ENCODE data around the gene MRFAP1L1. TPM values are rescaled to one million over a fixed set of nuclear protein-coding genes. Genes with fewer than 3 reads are reported as not detected.

Gene MRFAP1L1
- total and polyA plus RNA-seq, 2 experiments from 2014 or later, result 61.6 to 73.8 TPM

DNA sequence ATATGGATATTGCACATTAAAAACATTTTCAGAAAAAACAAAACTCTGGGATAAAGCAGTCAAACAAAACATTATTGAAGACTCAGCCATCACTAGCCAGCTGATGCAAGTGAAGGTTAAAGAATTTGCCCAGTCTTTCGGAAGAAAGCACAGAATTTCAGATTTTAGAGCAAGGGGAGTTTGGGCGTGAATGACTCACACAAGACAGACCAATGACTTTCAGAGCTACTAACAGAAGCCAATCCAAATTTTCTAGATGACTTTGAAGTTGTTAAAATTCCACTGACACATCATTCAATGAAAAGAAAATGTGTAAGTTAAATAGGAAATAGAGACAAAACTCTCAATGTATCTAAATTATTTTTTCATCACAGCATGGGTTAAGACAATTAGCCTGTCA, 4.0 kb downstream of the MRFAP1L1 start:
- H3F3A ChIP-seq (replicated peaks; ENCODE audit: low read depth), result no peaks in the 10 kb centered on the region
- peaks cover 11% of the 10 kb centered on the region for H3K36me3 ChIP-seq (ENCODE audit: insufficient read depth)
- no peak overlapping the region for H3K27ac ChIP-seq (ENCODE audit: low read depth)
- no peak overlapping the region for H3K4me3 ChIP-seq
- Mint-ChIP-seq H3K9me3 (peaks cover 21% of the 10 kb centered on the region), H3K27me3 (ENCODE audit: insufficient read depth, low read depth, poor library complexity) (peaks cover 5% of the 10 kb centered on the region), H3K4me3 (no peak overlapping the region), H3K27ac (no peak overlapping the region), H3K36me3 (ENCODE audit: low read depth) (peaks cover 70% of the 10 kb centered on the region), H3K4me1 (peaks cover 24% of the 10 kb centered on the region)
- no peak for ATAC-seq
- H3K9me2 ChIP-seq (ENCODE audit: insufficient read depth), result no peaks in the 10 kb centered on the region
- no peak overlapping the region for H3K4me2 ChIP-seq
- H4K20me1 ChIP-seq (replicated peaks; ENCODE audit: insufficient read depth), result peaks cover 27% of the 10 kb centered on the region; the same call in 1 of the 2 replicates
- no peak for TF ChIP-seq CREB1 (CRISPR knock-in tag; IDR thresholded peaks at IDR 0.05; ENCODE audit: low read depth)
- no peak for TF ChIP-seq EZH2phosphoT487 (IDR thresholded peaks at IDR 0.05; ENCODE audit: unreplicated experiment)
- no peak for TF ChIP-seq STAT1 (IDR thresholded peaks at IDR 0.05; ENCODE audit: unreplicated experiment)
- TF ChIP-seq, protein P1, sequence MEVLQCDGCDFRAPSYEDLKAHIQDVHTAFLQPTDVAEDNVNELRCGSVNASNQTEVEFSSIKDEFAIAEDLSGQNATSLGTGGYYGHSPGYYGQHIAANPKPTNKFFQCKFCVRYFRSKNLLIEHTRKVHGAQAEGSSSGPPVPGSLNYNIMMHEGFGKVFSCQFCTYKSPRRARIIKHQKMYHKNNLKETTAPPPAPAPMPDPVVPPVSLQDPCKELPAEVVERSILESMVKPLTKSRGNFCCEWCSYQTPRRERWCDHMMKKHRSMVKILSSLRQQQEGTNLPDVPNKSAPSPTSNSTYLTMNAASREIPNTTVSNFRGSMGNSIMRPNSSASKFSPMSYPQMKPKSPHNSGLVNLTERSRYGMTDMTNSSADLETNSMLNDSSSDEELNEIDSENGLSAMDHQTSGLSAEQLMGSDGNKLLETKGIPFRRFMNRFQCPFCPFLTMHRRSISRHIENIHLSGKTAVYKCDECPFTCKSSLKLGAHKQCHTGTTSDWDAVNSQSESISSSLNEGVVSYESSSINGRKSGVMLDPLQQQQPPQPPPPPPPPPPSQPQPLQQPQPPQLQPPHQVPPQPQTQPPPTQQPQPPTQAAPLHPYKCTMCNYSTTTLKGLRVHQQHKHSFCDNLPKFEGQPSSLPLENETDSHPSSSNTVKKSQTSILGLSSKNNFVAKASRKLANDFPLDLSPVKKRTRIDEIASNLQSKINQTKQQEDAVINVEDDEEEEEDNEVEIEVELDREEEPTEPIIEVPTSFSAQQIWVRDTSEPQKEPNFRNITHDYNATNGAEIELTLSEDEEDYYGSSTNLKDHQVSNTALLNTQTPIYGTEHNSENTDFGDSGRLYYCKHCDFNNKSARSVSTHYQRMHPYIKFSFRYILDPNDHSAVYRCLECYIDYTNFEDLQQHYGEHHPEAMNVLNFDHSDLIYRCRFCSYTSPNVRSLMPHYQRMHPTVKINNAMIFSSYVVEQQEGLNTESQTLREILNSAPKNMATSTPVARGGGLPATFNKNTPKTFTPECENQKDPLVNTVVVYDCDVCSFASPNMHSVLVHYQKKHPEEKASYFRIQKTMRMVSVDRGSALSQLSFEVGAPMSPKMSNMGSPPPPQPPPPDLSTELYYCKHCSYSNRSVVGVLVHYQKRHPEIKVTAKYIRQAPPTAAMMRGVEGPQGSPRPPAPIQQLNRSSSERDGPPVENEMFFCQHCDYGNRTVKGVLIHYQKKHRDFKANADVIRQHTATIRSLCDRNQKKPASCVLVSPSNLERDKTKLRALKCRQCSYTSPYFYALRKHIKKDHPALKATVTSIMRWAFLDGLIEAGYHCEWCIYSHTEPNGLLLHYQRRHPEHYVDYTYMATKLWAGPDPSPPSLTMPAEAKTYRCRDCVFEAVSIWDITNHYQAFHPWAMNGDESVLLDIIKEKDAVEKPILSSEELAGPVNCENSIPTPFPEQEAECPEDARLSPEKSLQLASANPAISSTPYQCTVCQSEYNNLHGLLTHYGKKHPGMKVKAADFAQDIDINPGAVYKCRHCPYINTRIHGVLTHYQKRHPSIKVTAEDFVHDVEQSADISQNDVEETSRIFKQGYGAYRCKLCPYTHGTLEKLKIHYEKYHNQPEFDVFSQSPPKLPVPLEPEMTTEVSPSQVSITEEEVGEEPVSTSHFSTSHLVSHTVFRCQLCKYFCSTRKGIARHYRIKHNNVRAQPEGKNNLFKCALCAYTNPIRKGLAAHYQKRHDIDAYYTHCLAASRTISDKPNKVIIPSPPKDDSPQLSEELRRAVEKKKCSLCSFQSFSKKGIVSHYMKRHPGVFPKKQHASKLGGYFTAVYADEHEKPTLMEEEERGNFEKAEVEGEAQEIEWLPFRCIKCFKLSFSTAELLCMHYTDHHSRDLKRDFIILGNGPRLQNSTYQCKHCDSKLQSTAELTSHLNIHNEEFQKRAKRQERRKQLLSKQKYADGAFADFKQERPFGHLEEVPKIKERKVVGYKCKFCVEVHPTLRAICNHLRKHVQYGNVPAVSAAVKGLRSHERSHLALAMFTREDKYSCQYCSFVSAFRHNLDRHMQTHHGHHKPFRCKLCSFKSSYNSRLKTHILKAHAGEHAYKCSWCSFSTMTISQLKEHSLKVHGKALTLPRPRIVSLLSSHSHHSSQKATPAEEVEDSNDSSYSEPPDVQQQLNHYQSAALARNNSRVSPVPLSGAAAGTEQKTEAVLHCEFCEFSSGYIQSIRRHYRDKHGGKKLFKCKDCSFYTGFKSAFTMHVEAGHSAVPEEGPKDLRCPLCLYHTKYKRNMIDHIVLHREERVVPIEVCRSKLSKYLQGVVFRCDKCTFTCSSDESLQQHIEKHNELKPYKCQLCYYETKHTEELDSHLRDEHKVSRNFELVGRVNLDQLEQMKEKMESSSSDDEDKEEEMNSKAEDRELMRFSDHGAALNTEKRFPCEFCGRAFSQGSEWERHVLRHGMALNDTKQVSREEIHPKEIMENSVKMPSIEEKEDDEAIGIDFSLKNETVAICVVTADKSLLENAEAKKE (CRISPR knock-in tag; IDR thresholded peaks at IDR 0.05), result no peak
- no peak for TF ChIP-seq JUNB (IDR thresholded peaks at IDR 0.05; ENCODE audit: unreplicated experiment)
- TF ChIP-seq ZNF114 (CRISPR knock-in tag; IDR thresholded peaks at IDR 0.05), result no peak
- TF ChIP-seq ZNF331 (CRISPR knock-in tag; IDR thresholded peaks at IDR 0.05; ENCODE audit: low read depth), result no peak
- TF ChIP-seq, protein P2, sequence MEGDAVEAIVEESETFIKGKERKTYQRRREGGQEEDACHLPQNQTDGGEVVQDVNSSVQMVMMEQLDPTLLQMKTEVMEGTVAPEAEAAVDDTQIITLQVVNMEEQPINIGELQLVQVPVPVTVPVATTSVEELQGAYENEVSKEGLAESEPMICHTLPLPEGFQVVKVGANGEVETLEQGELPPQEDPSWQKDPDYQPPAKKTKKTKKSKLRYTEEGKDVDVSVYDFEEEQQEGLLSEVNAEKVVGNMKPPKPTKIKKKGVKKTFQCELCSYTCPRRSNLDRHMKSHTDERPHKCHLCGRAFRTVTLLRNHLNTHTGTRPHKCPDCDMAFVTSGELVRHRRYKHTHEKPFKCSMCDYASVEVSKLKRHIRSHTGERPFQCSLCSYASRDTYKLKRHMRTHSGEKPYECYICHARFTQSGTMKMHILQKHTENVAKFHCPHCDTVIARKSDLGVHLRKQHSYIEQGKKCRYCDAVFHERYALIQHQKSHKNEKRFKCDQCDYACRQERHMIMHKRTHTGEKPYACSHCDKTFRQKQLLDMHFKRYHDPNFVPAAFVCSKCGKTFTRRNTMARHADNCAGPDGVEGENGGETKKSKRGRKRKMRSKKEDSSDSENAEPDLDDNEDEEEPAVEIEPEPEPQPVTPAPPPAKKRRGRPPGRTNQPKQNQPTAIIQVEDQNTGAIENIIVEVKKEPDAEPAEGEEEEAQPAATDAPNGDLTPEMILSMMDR (conservative IDR thresholded peaks at IDR 0.05; ENCODE audit: low read depth in 2 of 2), result no peak
- no peak for TF ChIP-seq NANOG (IDR thresholded peaks at IDR 0.05; ENCODE audit: borderline replicate concordance)
- TF ChIP-seq, protein P3, sequence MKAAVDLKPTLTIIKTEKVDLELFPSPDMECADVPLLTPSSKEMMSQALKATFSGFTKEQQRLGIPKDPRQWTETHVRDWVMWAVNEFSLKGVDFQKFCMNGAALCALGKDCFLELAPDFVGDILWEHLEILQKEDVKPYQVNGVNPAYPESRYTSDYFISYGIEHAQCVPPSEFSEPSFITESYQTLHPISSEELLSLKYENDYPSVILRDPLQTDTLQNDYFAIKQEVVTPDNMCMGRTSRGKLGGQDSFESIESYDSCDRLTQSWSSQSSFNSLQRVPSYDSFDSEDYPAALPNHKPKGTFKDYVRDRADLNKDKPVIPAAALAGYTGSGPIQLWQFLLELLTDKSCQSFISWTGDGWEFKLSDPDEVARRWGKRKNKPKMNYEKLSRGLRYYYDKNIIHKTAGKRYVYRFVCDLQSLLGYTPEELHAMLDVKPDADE (IDR thresholded peaks at IDR 0.05), result no peak
- TF ChIP-seq POLR2AphosphoS5 (IDR thresholded peaks at IDR 0.05; ENCODE audit: low read depth), result no peak
- no peak for TF ChIP-seq EZH2 (IDR thresholded peaks at IDR 0.05; ENCODE audit: low read depth, unreplicated experiment)
- TF ChIP-seq, protein P4, sequence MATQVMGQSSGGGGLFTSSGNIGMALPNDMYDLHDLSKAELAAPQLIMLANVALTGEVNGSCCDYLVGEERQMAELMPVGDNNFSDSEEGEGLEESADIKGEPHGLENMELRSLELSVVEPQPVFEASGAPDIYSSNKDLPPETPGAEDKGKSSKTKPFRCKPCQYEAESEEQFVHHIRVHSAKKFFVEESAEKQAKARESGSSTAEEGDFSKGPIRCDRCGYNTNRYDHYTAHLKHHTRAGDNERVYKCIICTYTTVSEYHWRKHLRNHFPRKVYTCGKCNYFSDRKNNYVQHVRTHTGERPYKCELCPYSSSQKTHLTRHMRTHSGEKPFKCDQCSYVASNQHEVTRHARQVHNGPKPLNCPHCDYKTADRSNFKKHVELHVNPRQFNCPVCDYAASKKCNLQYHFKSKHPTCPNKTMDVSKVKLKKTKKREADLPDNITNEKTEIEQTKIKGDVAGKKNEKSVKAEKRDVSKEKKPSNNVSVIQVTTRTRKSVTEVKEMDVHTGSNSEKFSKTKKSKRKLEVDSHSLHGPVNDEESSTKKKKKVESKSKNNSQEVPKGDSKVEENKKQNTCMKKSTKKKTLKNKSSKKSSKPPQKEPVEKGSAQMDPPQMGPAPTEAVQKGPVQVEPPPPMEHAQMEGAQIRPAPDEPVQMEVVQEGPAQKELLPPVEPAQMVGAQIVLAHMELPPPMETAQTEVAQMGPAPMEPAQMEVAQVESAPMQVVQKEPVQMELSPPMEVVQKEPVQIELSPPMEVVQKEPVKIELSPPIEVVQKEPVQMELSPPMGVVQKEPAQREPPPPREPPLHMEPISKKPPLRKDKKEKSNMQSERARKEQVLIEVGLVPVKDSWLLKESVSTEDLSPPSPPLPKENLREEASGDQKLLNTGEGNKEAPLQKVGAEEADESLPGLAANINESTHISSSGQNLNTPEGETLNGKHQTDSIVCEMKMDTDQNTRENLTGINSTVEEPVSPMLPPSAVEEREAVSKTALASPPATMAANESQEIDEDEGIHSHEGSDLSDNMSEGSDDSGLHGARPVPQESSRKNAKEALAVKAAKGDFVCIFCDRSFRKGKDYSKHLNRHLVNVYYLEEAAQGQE (IDR thresholded peaks at IDR 0.05; ENCODE audit: unreplicated experiment), result no peak
- peaks cover 18% of the 10 kb centered on the region for H3K4me1 ChIP-seq (ENCODE audit: insufficient read depth)
- peaks cover 60% of the 10 kb centered on the region for H3K79me2 ChIP-seq (replicated peaks; ENCODE audit: insufficient read depth)
- H2AFZ ChIP-seq, result no peak overlapping the region
- no peaks in the 10 kb centered on the region for H3K27me3 ChIP-seq (ENCODE audit: insufficient read depth)
- no peak for DNase-seq (ENCODE audit: low spot score)
